Stimulated activated CD8-positive, alpha-beta memory T cell treated with anti-CD3 and anti-CD28 coated beads, Interleukin-12 subunit alpha, Interleukin-12 subunit beta, amount 100 ng/mL, for 24 hours (primary cell): ENCODE data around the gene STON2.

Experiments used
- DNase-seq: peaks from one replicate; pipeline ENCODE4 v3.0.0-alpha.2; 2020; ENCODE audit errors: extremely low read depth

The STON2 gene

DNA sequence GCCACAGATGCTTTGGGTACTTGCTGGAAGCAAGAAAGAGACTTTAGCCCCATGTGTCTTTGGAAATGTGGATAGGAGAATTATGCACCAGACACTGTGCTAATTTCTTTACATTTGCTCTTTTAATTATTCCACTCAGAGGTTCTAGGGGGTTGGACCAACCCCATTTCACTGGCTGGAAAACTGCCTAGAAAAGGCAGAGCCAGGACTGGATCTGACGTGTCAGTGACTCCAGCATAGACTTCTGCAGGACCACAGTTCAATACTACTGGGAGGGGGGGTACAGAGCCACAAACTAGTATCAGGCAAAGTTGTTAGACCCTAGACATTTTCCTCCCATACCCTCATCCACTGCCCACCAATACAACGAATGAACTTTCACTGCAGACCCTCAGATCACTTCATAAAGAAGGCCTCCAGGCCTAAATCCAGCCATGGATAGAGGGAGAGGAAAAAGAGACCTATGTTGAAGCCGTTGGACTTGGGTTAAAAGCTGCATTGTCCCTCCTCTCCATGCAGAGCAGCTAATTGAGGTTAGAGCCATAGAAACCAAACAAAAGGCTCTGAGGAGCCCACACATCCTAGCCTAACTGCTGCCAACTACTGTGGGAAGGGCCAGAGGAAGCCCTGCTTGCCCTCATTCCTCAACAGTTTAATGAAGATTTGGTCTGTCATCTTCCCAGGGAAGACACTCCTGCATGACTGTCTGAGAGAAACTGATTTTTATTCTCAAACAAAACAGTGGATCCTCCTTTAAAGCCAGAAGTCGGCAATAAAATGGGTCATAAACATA, 68.7 kb downstream of the STON2 start:
- DNase-seq, result no peak

DNA sequence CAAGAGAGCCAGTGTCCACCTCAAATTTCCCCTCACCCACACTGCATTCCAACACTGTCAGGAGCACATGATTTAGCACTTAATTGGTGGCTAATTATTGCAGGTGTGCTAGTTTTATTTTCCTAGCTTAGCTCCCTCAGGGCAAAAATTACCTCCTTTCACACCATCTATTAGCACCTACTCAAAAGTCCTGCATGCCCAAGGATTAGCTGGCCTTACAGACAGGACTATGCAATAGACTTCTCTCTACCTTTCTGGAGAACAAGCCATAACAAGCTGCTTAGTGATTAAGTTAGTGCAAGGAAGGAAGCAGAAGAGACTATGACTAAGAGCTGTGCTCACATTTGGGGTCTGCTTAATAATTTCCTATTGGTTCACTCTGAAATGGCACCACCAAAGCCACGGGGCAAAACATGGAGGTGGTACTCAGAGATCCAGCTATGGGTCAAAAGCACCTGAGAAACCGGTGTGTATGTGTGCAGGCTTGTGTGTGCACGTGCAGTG, 69.5 kb downstream of the STON2 start:
- no peak for DNase-seq

DNA sequence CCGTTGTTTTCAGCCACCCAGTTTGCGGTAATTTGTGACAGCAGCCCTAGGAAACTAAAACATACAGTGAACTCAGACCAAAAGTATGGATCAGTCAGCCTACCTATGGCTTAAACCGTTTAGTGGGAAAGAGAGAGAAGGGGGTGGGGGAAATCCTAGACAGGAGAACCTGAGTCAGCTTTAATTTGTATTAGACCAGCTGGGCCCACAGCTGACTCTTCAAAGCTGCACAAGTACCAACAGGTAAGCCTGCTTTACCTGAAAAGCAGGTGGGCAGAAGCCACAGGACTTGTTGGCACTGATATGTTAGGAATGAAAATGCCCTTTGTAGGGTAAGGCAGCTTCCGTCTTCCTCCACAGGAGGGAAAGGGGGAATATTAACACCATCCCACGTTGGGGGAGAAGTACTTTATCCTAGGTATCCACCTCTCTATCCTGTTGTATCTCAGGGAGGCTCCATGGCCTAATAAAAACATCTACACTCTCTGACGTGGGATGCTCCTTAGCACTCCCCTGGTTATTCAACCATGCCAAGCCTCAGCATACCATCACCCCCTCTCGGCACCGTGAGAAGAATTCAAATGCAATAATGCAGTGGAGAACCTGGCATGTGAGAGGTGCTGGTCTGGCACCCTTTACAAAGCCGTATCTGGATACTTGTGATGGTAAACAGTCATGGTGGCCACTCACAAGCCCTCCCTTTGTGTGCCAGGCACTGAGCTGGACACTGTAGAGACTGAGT, 70.3 kb downstream of the STON2 start:
- DNase-seq, result no peak

GRCh38 chr14:81326451-81326850, 73.7 kb downstream of the STON2 start:
- DNase-seq, result no peak

- no peak for DNase-seq
Measured at GRCh38 chr14:81324011-81324410, 76.1 kb downstream of the STON2 start.

- no peak for DNase-seq
Measured at GRCh38 chr14:81323093-81323492, 77.0 kb downstream of the STON2 start.

DNA sequence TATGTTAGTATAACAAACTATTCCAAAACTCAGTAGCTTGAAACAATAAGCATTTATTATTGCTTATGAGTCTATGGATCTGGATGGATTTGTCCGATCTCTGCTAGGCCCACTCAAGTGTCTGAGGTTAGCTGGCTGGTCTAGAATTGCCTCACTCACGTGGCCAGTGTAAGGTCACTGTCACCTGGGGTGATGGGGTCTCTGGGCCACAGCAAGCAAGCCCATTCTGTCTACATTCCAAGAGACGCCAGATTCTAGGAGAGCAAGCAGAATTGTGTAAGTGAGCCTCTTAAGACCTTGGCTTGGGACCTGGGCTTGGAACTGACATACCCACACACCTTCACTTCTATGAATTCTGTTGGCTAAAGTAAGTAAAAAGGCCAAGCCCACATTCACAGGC, 80.2 kb downstream of the STON2 start:
- no peak for DNase-seq

- DNase-seq, result no peak
Measured at GRCh38 chr14:81319314-81319713, 80.8 kb downstream of the STON2 start.

DNA sequence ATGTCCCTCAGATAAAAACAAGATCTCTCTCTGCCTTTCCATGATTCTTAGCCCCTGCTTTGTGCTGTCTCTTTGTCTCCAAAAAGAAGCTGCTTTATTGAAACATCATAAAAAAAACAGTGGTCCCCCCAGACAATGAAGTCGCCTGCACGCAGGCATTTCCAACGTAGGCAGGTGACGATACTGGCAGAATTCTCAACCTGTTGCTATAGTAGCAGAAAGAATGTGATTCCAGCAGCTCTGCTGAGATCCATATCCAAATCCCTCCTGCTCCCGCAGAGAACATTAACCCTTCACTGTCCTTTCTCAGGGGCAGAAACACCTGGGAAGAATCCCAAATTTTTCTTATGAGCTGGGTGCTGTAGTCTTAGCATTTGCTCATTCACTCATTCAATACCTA, 84.8 kb downstream of the STON2 start:
- DNase-seq, result no peak

GRCh38 chr14:81314443-81315175, 85.5 kb downstream of the STON2 start:
- no peak for DNase-seq

DNA sequence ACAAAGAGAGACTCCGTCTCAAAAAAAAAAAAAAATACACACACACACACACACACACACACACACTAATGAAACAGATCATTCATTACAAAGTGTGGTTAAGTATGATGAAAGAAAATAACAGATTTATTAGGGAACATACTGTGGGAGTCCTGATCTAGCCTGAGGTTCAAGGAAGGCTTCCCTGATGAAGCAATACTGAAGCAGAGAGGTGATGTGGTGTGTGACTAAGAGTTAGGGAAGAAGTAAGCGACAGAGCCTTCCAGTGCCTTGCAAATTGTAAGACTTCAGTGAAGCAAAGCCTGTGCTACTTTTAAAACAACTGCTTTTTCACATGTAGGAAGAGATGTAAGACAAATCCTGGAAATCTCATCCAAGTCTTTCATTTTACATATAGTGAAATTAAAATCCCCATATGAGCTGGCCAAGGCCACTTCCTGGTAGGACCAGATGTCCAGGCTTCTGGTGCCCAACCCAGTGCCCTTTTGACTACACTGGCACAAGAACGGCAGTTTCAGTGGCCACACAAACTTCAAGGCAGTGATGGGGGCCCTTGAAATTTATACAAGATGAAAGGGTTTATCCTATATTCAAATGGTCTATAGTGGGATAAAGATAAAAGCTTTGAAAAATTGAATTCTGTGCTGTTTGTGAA, 86.2 kb downstream of the STON2 start:
- no peak for DNase-seq

DNA sequence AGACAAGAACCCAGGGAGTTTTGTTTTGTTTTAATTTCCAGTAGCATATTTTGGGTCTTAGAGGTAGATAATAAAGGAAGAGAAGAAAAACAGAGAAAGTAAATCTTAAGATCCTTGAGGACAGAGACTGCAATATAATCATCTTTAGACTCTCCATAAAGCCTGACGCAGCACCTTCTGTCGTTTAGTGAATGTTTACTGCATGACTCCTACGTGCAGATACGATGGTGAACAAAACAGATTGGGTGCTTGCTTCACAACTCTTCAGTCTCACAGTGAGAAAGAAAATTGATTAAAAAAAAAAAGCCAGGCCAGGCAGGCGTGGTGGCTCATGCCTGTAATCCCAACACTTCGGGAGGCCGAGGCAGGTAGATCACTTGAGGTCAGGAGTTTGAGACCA, 86.9 kb downstream of the STON2 start:
- DNase-seq, result no peak

DNA sequence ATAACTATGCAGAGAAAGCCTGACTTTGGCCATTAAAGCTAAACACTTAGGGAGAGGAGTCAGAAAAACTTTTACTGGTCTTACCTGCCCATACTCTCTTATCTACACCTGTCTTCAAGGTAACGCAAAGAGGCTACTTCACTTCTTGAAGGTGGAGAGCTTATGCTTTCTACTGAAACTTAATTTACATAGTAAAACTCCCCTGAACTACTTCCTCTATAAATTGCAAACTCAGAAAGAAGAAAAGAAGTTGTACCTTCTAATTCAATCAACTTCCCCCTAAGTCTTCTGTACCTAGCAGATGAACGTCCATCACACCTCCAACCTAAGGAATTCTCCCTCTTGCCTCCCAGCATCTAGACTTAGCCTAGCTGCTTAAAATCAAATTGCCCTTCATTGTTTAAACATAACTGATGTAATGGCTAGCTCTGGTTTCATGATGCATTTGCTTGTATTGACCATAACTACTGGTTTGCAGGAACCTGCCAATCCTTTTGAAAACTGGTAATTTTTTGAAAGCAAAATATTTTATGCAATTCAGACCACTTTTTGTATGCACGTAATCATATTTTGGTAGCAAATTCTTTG, 87.7 kb downstream of the STON2 start:
- no peak for DNase-seq

GRCh38 chr14:81311778-81312177, 88.3 kb downstream of the STON2 start:
- no peak for DNase-seq

- no peak for DNase-seq
Measured at GRCh38 chr14:81311141-81311540, 89.0 kb downstream of the STON2 start.

DNA sequence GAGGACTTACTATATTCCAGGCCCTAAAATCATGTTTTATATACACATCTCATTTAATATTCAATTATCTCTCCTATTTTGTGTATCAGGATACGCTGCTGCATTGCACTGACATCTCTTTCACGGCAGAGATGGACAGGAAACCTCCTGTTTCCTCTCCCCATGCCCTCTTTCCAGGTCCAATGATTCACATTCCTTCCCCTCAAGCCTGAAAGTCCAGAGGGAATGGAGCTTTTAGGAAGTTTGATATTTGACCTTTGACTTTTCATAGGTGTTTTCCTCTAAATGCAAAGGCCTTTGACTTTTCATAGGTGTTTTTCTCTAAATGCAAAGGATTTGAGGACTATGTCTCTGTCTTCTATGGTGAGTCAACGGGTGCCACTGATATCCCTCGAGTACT, 89.5 kb downstream of the STON2 start:
- no peak for DNase-seq

DNA sequence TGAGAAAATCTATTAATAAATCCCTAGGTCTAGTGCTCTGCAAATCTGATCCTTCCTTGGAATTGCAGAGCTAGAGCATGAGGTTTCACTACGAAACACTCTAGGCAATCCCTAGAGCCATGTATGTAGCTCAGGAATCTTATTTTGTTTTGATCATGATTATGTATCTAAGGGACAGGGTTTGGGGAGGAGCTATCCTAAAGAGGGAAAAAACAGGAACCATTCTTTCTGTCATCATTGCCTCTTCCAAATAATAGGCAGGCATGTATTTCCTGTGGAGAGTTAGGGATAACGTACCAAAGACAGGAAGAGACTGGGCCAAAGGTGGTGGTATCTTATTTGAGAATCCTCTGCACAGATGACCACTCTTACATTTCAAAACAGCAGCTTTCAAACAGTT, 90.6 kb downstream of the STON2 start:
- DNase-seq, result no peak

- DNase-seq, result no peak
Measured at GRCh38 chr14:81305743-81306142, 94.4 kb downstream of the STON2 start.

- no peak for DNase-seq
Measured at GRCh38 chr14:81305065-81305464, 95.1 kb downstream of the STON2 start.

- DNase-seq, result no peak
Measured at GRCh38 chr14:81303258-81303935, 96.7 kb downstream of the STON2 start.

GRCh38 chr14:81302638-81303037, 97.5 kb downstream of the STON2 start:
- DNase-seq, result no peak
